ENCODE results near the gene XK. TPM values are rescaled to one million over a fixed set of nuclear protein-coding genes. Genes with fewer than 3 reads are reported as not detected.

The XK gene
- total RNA-seq, 1 donor from 2014 or later = 7.4 TPM

DNA sequence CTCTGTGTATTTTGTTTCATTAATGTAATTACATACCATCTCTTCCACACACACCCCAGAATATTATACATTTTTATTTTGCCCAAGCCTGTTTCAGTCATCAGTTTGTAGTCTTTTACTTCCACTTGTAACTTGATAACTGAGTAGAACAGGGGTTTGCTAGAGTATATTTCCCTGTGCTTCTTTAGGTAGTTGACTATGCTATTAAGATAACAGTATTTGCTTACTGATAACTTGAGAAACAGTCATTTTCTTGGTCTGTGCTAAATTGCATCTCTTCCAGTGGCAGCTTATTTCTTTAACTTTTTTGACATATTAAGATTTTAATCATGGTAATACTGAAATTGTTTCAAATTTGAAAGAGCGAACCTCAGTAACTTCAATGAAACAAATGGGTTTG, 7.0 kb upstream of the XK start:
- H3K36me3 Mint-ChIP-seq (ENCODE audit: unreplicated experiment) = no peaks in the 10 kb centered on the region
- DNase-seq = no peak
- no peak for TF ChIP-seq CTCF (IDR thresholded peaks at IDR 0.05; ENCODE audit: partially characterized antibody, unreplicated experiment)
- H3K4me1 Mint-ChIP-seq (ENCODE audit: low read depth, unreplicated experiment) = peaks cover 6% of the 10 kb centered on the region
- no peak overlapping the region for H3K27ac Mint-ChIP-seq (ENCODE audit: unreplicated experiment)
- H3K9me3 Mint-ChIP-seq (ENCODE audit: unreplicated experiment) = no peaks in the 10 kb centered on the region
- no peak overlapping the region for H3K4me3 Mint-ChIP-seq (ENCODE audit: unreplicated experiment)
- no peaks in the 10 kb centered on the region for H3K27me3 Mint-ChIP-seq (ENCODE audit: unreplicated experiment)

GRCh38 chrX:37679230-37679629, 6.4 kb upstream of the XK start:
- Mint-ChIP-seq H3K36me3 (ENCODE audit: unreplicated experiment) (no peaks in the 10 kb centered on the region), H3K27ac (ENCODE audit: unreplicated experiment) (no peak overlapping the region), H3K27me3 (ENCODE audit: unreplicated experiment) (no peaks in the 10 kb centered on the region), H3K4me3 (ENCODE audit: unreplicated experiment) (no peak overlapping the region), H3K4me1 (ENCODE audit: low read depth, unreplicated experiment) (peaks cover 6% of the 10 kb centered on the region), H3K9me3 (ENCODE audit: unreplicated experiment) (no peaks in the 10 kb centered on the region)
- DNase-seq = no peak
- no peak for TF ChIP-seq CTCF (IDR thresholded peaks at IDR 0.05; ENCODE audit: partially characterized antibody, unreplicated experiment)

- H3K36me3 Mint-ChIP-seq (ENCODE audit: unreplicated experiment) = no peaks in the 10 kb centered on the region
- no peaks in the 10 kb centered on the region for H3K27me3 Mint-ChIP-seq (ENCODE audit: unreplicated experiment)
- no peak for DNase-seq
- H3K4me1 Mint-ChIP-seq (ENCODE audit: low read depth, unreplicated experiment) = peaks cover 7% of the 10 kb centered on the region
- H3K4me3 Mint-ChIP-seq (ENCODE audit: unreplicated experiment) = no peak overlapping the region
- no peak overlapping the region for H3K27ac Mint-ChIP-seq (ENCODE audit: unreplicated experiment)
- no peak for TF ChIP-seq CTCF (IDR thresholded peaks at IDR 0.05; ENCODE audit: partially characterized antibody, unreplicated experiment)
- no peaks in the 10 kb centered on the region for H3K9me3 Mint-ChIP-seq (ENCODE audit: unreplicated experiment)
Observed at GRCh38 chrX:37679888-37680287, 5.7 kb upstream of the XK start.

GRCh38 chrX:37684426-37684825, 1.2 kb upstream of the XK start:
- H3K27ac Mint-ChIP-seq (ENCODE audit: unreplicated experiment) = peak overlapping the region; percentile 89
- no peaks in the 10 kb centered on the region for H3K9me3 Mint-ChIP-seq (ENCODE audit: unreplicated experiment)
- no peaks in the 10 kb centered on the region for H3K27me3 Mint-ChIP-seq (ENCODE audit: unreplicated experiment)
- no peak for DNase-seq
- H3K4me1 Mint-ChIP-seq (ENCODE audit: low read depth, unreplicated experiment) = peaks cover 8% of the 10 kb centered on the region
- H3K36me3 Mint-ChIP-seq (ENCODE audit: unreplicated experiment) = no peaks in the 10 kb centered on the region
- H3K4me3 Mint-ChIP-seq (ENCODE audit: unreplicated experiment) = peak overlapping the region; percentile 78
- TF ChIP-seq CTCF (IDR thresholded peaks at IDR 0.05; ENCODE audit: partially characterized antibody, unreplicated experiment) = no peak

- H3K4me3 Mint-ChIP-seq (ENCODE audit: unreplicated experiment) = peak overlapping the region; percentile 78
- peak overlapping the region; percentile 89 for H3K27ac Mint-ChIP-seq (ENCODE audit: unreplicated experiment)
- no peaks in the 10 kb centered on the region for H3K36me3 Mint-ChIP-seq (ENCODE audit: unreplicated experiment)
- no peaks in the 10 kb centered on the region for H3K27me3 Mint-ChIP-seq (ENCODE audit: unreplicated experiment)
- H3K9me3 Mint-ChIP-seq (ENCODE audit: unreplicated experiment) = no peaks in the 10 kb centered on the region
- TF ChIP-seq CTCF (IDR thresholded peaks at IDR 0.05; ENCODE audit: partially characterized antibody, unreplicated experiment) = no peak
- peaks cover 7% of the 10 kb centered on the region for H3K4me1 Mint-ChIP-seq (ENCODE audit: low read depth, unreplicated experiment)
- no peak for DNase-seq
Observed at GRCh38 chrX:37684973-37685372, 618 bp upstream of the XK start.

Data from glutamatergic neuron (in vitro differentiated cells).